Left lobe of liver (tissue), 2 donors: Measurements from ENCODE around the gene HSPA1L. TPM values are rescaled to one million over a fixed set of nuclear protein-coding genes. Genes with fewer than 3 reads are reported as not detected.
"Not testable (repeated sequence)": the region's sequence is repeated elsewhere in the genome, so short reads cannot be mapped to it uniquely, and the experiment has no call there.

Experiments used
- ATAC-seq: fragments of 200-7000 bp; cut with Tn5 transposase; one replicate; pipeline ENCODE4 v1.9.1; 2020; ENCODE audit warnings: mild to moderate bottlenecking, moderate library complexity
- DNase-seq: peaks from one replicate; pipeline ENCODE4 v3.0.0-alpha.2; 2020; ENCODE audit warnings: low spot score
- total RNA-seq: library from RNA; stranded (reverse); gene quantifications from one replicate; pipeline ENCODE4 v1.2.1, GENCODE V29; 2021
- donor health status: DM: no; HTN: no; CAD: no; lungs with moderate emphysema.
- donor health status: DM: no; HTN: yes; CAD: no.

The HSPA1L gene
- total RNA-seq, 1 donor from 2014 or later: 0.60 TPM

DNA sequence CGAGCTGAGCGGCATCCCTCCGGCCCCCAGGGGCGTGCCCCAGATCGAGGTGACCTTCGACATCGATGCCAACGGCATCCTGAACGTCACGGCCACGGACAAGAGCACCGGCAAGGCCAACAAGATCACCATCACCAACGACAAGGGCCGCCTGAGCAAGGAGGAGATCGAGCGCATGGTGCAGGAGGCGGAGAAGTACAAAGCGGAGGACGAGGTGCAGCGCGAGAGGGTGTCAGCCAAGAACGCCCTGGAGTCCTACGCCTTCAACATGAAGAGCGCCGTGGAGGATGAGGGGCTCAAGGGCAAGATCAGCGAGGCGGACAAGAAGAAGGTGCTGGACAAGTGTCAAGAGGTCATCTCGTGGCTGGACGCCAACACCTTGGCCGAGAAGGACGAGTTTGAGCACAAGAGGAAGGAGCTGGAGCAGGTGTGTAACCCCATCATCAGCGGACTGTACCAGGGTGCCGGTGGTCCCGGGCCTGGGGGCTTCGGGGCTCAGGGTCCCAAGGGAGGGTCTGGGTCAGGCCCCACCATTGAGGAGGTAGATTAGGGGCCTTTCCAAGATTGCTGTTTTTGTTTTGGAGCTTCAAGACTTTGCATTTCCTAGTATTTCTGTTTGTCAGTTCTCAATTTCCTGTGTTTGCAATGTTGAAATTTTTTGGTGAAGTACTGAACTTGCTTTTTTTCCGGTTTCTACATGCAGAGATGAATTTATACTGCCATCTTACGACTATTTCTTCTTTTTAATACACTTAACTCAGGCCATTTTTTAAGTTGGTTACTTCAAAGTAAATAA lies 2.2 kb upstream of the HSPA1L start:
- ATAC-seq (peak; percentile 2), DNase-seq (peak; percentile 73)

DNA sequence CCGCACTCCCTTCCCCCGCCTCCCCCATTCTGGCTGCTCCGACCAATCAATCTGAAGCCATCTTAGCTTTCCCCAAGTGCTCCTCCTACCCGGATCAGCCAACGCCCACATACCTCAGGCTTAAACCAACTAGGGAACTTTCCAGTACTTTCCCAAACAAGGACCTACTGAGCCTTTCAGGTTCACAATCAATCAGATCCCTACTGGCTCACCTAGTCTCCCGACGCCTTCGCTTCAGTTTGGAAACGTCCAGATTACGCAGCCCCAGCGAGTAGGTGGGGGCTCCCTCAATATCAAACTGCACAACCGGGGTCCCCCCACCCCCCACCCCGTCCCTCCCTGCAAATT lies 432 bp downstream of the HSPA1L start:
- ATAC-seq (peak; percentile 41), DNase-seq (peak; percentile 95)

DNA sequence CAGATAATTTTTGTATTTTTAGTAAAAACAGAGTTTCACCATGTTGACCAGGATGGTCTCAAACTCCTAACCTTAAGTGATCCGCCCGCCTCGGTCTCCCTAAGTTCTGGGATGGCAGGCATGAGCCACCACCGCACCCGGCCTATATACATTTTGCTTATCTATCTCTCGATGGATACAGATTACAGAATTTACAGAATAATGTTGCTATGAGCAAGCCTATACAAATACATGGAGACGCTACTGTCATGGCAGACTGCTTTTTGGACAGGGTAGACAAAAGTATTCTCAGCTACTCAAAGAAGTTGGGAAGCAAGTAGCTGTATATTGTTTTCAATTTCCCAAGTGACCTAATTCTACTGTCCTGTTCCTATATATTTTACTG lies 1.6 kb downstream of the HSPA1L start:
- DNase-seq (no peak), ATAC-seq (no peak)

DNA sequence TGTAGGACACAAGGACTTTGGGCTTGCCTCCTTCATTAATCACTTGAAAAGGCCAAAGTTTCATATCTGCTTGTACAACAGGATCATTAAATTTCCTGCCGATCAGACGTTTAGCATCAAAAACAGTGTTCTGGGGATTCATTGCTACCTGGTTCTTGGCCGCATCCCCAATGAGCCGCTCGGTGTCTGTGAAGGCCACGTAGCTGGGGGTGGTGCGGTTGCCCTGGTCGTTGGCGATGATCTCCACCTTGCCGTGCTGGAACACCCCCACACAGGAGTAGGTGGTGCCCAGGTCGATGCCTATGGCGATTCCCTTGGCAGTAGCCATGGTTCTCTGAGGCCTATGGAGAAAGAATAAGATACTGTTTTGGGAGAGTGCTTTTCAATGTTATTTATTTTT lies 3.4 kb downstream of the HSPA1L start:
- DNase-seq: no peak
- ATAC-seq: no peak

DNA sequence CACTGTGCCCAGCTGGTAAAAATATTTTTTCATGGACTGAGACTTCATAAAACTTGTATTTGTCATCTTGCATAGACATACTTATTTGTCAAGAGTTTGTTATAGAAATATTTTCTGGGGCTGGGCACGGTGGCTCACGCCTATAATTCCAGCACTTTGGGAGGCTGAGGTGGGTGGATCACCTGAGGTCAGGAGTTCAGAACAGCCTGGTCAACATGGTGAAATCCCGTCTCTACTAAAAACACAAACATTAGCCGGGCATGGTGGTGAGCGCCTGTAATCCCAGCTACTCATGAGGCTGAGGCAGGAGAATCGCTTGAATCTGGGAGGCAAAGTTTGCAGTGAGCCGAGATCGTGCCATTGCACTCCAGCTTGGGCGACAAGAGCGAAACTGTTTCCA lies 6.5 kb downstream of the HSPA1L start:
- ATAC-seq: peak; percentile 4
- not testable (repeated sequence) for DNase-seq

DNA sequence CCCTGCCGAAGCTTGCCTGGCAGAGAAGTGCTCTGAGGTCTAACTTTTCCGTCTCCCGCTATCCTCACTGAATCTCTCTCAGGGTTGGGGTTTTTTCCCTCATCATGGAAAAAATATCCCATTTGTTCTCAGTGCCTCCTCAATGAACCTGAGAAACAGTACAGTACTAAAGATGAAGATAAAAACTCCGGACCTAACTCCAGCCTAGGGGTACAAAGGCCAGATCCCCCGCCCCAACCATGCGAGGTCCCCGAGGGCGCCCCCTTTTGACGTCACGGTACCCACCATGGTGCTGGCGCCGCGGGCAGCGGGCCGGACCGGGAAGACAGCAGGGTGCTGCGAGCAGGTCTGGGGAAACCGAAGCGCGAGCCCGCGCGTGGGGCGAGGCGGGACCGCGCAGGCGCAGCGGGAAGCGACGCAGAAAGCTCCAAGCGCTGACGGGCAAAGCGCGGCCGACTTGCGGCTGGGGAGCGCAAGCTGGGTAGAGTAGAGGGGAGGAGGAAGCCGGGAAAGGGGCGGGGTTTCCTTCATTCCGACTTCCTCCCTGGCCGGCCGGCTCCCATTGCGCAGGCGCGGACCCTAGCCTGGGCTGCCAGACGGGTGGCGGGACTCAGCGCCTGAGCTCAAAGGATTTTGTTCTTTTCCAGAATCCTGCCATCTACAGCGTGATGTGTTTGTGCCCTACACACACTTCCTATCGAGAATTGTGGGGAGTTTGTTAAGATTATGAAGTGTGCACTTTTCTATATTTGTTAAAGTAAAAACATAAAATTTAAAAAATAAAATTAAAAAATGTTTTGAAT lies 8.4 kb downstream of the HSPA1L start, which contains the start of gene LSM2:
LSM2 (minus strand) TSS at position 497 of the 803 bp plus-strand sequence; CDS start at position 288, 209 bp downstream.
- DNase-seq: peak; percentile 98
- peak; percentile 97 for ATAC-seq

DNA sequence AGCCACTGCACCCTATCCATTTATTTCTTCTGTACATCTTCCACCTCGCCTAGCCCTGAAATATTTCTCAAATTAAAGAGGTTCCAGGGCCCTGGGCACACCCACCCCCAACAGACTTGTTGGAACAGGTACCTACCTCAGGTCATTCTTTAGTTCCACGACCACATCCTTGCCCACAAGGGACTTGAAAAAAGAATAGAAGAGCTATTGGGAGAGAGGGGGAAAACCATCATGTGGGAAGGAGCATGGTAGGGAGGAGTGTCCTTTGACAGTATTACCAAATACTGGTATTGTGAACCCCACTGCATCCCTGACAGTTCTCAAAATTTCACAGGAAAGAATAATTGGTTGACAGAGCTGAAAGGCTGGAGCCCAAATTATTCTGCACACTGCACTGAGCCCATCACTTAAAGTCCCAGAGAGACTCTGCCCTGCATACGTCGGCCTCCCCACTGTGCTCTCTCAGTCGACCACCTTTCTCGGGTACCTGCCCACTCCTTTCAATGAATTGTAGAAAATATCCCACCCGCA lies 9.1 kb downstream of the HSPA1L start:
- no peak for DNase-seq
- peak; percentile 1 for ATAC-seq

DNA sequence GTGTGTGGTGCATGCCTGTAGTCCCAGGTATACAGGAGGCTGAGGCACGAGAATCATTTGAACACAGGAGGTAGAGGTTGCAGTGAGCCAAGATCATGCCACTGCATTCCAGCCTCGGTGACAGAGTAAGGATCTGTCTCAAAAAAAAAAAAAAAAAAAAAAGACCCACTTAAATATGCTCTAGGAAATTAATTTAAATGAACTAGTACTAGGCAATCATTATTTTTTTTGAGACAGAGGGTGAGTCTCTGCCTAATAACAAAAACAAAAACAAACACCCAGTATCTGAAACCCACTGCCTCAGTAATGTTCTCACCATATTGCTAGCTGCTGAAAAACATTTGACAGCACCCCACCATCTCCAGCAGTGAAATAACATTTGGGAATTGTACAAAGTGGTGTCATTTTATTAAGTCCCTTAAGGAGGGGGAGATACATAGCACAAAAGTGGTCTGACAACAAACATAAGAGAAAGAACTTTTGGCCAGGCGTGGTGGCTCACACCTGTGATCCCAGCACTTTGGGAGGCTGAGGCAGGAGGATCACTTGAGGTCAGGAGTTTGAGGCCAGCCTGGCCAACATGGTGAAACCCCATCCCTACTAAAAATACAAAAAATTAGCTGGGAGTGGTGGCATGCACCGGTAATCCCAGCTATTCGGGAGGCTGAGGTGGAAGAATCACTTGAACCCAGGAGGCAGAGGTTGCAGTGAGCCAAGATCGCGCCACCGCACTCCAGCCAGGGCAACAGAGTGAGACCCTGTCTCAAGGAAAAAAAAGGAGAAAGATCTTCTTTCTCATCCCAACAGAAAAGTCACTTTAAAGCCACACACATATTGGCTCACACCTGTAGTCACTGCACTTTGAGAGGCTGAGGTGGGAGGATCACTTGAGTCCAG lies 13.8 kb downstream of the HSPA1L start:
- not testable (repeated sequence) for ATAC-seq, DNase-seq

DNA sequence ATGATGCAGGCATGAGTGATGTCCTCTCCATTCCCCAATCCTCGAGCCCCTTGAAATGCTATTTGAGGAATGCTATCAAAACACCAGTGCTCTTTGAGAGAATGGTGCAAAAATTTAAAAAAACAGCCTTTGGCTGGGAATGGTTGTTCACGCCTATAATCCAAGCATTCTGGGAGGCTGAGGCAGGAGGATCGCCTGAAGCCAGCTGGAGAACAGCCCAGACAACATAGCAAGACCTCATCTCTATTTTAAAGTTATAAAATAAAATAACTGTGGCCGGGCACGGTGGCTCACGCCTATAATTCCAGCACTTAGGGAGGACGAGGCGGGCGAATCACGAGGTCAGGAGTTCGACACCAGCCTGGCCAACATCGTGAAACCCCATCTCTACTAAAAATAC lies 15.3 kb downstream of the HSPA1L start:
- no peak for ATAC-seq
- no peak for DNase-seq

DNA sequence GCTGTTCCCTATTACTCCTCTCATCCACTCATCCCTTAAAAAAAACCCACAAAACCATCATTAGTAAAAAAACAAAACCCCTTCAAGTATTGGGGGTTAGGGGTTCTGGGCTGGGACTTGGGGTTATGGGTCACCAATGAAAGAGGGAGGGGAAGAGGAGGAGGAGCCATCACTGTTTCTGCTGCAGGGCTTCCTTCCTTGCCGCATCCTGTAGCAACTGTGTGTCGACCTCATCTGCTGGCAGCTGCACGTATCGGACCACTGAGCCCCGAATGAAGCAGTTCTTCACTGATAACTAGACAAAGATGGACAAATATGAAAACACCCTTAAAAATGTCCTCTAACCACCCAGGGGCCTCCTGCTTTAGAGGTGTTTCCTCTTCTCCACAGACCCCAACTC lies 17.5 kb downstream of the HSPA1L start:
- no peak for DNase-seq
- ATAC-seq: no peak

DNA sequence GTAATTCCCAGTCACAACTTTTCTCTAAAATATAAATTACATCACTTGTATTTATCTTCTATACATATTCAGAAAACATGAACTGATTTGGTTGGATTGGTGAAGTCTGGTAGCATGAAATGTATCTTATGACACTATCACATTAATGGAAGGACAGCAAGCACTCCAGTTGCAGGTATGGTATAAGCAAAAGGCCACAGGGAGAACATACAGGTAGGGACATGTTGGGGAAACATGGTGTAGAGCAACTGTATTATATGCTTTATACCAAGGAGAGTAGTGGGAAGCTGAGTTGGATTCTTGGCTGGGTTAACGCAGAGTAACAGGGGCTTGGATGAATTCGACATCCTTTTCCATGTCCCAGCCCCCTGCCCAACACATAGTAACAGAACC lies 18.1 kb downstream of the HSPA1L start:
- ATAC-seq (no peak), DNase-seq (no peak)

DNA sequence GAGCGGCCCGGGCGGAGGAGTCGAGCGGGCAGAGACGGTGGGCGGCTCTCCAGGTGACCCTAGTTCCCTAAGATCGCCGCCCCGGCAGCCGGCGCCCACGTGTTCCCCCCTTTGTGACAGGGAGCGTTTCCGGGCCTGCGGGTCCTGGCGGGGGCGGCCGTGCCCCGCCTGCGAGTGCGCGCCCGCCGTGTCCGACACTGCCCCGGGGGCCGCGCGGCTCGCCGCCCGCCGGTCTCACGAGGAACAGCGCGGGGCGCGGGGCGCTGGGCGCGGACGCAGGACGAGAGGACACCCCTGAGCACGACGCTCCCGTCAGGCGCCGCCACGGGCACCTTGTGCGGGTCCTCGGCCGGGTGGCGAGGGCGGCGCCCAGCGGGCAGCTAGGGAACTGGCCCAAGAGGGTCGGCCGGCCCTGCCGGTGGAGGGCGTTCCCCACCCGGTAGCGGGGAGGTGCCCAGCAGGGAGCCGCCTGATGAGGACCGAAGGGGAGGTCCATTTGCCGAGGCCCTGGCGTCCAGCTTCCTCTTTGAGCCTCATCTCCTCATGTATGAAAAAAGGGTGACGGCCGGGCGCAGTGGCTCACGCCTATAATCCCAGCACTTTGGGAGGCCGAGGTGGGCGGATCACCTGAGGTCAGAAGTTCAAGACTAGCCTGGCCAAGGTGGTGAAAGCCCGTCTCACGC lies 19.3 kb downstream of the HSPA1L start, which contains the start of gene VARS1:
VARS1 (minus strand) TSS at position 137 of the 683 bp plus-strand sequence. CDS start 535 bp downstream, outside the sequence.
- ATAC-seq: peak; percentile 96
- DNase-seq: peak; percentile 94

DNA sequence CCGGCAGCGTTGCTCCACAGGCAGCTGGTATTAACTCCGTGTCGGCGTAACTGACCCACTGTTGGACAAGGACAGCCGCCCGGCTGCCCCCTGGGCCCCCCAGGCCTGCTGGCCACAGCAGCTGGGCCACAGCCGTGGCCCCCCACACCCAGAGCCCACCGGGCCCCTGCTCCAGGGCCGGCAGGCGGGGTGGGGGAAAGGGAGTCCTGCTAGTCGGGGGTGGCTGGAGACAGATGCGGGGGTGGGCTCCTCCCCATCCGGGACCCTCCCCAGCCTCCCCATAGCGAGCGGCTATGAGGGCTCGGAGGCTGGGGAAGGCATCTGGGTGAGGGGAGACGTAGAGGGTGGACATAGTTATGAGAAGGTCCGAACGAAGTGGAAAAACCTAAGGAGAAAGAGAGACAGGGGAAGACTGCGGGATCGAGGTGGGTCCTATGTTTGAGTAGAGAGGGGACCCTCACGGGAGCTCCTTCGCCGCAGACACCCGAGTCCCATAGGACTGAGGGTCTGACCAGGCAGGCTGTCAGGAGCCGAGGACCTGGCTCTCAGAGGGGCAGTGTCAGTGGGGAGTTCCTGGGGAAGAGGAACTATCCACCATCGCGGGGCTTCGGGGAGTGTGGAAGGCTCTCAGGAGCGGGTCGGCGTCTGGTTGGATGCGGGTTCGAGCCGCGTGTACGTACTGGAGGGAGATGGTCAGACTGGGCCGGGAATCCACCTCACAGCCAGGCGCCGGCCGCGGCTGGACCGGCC lies 20.0 kb downstream of the HSPA1L start:
- DNase-seq (no peak), ATAC-seq (peak; percentile 4)

DNA sequence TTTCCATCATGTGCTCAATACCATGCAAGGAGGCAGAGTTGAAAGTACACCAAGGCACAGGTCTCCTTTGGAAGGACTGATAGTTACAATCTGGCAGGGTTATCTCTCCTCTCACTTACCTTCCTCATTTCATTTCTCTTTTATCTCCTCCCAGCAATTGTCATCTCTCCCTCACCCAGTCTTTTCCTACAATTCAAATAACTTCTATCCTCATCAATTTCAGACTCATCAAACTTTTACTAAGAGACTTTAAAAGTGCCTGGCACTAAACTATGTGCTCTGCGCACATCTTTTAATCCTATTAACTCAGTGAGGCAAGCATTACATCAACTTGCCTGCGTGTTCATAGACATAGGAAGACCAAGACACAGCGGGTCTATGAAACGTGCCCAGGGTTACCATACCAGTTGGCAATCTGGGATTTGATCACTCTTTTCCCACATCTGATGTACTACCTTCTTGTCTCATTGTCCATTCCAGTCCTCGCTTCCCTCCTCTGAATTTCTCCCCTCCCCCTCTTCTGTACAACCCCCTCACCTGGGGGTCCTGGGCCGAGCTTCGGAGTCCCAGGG lies 20.7 kb downstream of the HSPA1L start:
- DNase-seq (no peak), ATAC-seq (no peak)

DNA sequence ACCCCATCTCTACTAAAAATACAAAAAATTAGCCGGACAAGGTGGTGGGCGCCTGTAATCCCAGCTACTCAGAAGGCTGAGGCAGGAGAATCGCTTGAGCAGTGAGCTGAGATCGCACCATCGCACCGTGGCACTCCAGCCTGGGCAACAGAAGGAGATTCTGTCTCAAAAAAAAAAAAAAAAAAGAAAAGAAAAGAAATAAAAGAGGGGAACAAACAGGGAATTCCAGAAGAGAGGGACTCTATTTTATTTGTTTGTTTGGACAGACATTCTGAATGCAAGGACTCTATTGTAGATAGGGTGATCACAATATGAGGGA lies 21.2 kb downstream of the HSPA1L start:
- not testable (repeated sequence) for ATAC-seq, DNase-seq

DNA sequence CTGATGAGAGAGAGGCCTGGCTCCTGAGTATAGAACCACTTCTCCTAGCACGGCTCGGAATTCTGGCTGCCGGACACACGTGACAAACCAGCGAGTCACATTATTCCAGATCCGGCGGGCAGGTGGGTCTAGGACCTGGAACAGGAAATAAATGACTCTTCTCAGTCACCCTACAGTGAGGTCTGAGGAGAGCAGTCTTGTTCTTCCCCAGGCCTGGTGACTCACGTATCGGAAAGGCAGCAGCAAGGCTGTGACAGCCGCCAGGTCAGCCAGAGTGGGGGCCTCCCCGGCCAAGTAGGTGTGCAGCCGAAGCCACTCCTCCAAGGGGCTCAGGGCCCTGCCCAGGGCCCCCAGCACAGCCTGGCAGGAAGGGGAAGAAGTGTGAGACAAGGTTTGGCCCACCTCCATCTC lies 22.3 kb downstream of the HSPA1L start:
- DNase-seq (no peak), ATAC-seq (no peak)

DNA sequence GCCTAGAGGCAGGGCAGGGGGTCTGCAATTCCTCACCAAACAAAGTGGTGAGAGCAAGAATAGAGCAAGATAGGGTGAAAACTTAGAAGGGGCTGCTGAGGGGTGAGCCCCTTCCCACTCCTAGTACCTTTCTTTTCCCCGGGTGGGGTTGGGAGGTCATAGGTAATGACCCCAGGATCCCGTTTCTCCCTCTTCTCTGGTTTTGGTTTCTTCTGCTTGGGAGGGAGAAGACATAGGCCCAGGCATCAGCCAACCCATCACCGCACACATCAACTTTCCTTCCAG lies 23.1 kb downstream of the HSPA1L start:
- no peak for DNase-seq
- ATAC-seq: no peak

DNA sequence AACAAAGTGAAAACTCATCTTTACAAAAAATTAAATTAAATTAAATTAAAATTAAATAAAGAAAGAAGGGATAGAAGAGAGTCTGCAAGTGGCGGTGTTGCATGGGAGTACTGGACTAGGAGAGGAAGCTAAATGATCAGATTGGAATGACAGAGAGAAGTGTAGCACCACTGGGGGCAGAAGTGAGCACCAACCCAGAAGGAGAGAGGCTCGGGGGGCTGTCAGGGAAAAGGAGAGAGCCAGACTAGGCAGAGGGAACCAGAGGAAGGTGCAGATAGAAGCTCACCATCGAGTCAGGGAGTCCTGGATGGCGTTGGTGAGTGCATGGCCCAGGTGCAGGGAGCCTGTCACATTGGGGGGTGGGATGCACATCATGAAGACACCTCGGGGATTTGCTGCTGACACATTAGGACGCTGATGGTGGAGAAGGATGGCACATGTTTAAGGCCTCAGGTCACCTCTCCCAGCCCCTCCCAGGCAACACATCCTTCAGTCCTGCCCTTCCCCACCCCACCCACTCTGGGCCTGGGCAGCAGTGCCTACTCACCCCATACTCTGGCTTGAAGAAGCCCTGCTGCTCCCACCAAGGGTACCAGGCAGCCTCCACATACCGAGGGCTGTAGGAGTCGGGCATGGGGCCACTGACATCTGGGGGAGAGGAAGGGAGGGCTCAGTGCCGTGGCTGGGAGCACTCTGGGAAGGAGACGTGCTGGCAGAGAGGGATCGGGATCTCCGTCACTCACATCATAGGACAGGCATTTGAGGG lies 23.6 kb downstream of the HSPA1L start:
- no peak for DNase-seq
- peak; percentile 33 for ATAC-seq

DNA sequence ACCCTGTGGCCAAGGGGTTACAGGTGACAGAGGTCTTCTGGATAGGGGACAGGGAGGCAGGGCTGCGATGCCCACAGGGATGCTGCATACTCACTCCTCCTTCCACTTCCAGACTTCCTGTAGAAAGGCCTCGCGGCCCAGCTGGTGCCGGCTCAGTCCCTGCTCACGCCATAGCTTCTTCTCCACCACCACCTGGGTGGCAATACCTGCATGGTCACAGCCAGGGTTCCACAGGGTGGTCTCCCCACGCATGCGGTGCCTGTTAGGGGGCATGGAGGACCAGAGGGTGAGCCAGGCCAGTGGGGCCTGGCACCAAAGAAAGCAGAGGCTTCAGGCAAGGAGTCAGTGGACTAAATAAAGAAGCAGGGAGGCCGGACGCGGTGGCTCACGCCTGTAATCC lies 29.6 kb downstream of the HSPA1L start:
- no peak for ATAC-seq
- no peak for DNase-seq
